Pons (tissue), 1 donor: ENCODE data around the gene ZNF564.
"Not testable (repeated sequence)": the region's sequence is repeated elsewhere in the genome, so short reads cannot be mapped to it uniquely, and the experiment has no call there.

ENCODE experiments used
- DNase-seq: peaks from one replicate; pipeline ENCODE4 v3.0.0-alpha.2; 2016; ENCODE audit warnings: low spot score

Gene ZNF564

GRCh38 chr19:12551060-12551832 is at the start of gene ZNF564:
TSS of gene ZNF564 (minus strand) at chr19:12551482. CDS start at chr19:12551332, 150 bp downstream.
- DNase-seq = peak; percentile 100

GRCh38 chr19:12597594-12597993 is 46.3 kb upstream of the ZNF564 start:
- no peak for DNase-seq

GRCh38 chr19:12596927-12597548 is 45.8 kb upstream of the ZNF564 start:
- DNase-seq = no peak

GRCh38 chr19:12596485-12596884 is 45.2 kb upstream of the ZNF564 start:
- DNase-seq = no peak

GRCh38 chr19:12581100-12581499 is 29.8 kb upstream of the ZNF564 start:
- DNase-seq = no peak

GRCh38 chr19:12580180-12580694 is 29.0 kb upstream of the ZNF564 start:
- DNase-seq = no peak

GRCh38 chr19:12578641-12579040 is 27.4 kb upstream of the ZNF564 start:
- DNase-seq = no peak

- DNase-seq = no peak
Observed at GRCh38 chr19:12574036-12574435, 22.8 kb upstream of the ZNF564 start.

- no peak for DNase-seq
Observed at GRCh38 chr19:12567951-12568350, 16.7 kb upstream of the ZNF564 start.

GRCh38 chr19:12566380-12566779 is 15.1 kb upstream of the ZNF564 start:
- not testable (repeated sequence) for DNase-seq

GRCh38 chr19:12564016-12564664 is 12.9 kb upstream of the ZNF564 start:
- DNase-seq = peak; percentile 91

GRCh38 chr19:12555456-12555930 is 4.2 kb upstream of the ZNF564 start:
- DNase-seq = no peak

GRCh38 chr19:12546903-12547302 is 4.4 kb downstream of the ZNF564 start:
- no peak for DNase-seq

- DNase-seq = no peak
Observed at GRCh38 chr19:12546068-12546467, 5.2 kb downstream of the ZNF564 start.

- DNase-seq = no peak
Observed at GRCh38 chr19:12545267-12545666, 6.0 kb downstream of the ZNF564 start.

GRCh38 chr19:12544401-12544876 is 6.8 kb downstream of the ZNF564 start:
- no peak for DNase-seq

GRCh38 chr19:12543855-12544254 is 7.4 kb downstream of the ZNF564 start:
- DNase-seq = no peak

- no peak for DNase-seq
Observed at GRCh38 chr19:12527034-12527836, 24.0 kb downstream of the ZNF564 start.

GRCh38 chr19:12526542-12526941 is 24.7 kb downstream of the ZNF564 start:
- no peak for DNase-seq

GRCh38 chr19:12521996-12522395 is 29.3 kb downstream of the ZNF564 start:
- DNase-seq = no peak

GRCh38 chr19:12513531-12514061 is 37.7 kb downstream of the ZNF564 start:
- peak; percentile 32 for DNase-seq
